Suprapubic skin (tissue), 3 donors: Measurements from ENCODE around the gene CIB4.

Source experiments
- CTCF ChIP-seq, 2 donors: fragments of 200-600 bp in 1 of 2; fragments of 450-650 bp in 1 of 2; sonication (generic) in 1 of 2; IDR thresholded peaks; one replicate each; pipeline ENCODE4 v1.5.1; 2016 to 2019; ENCODE audit warnings: antibody characterized with exemption in 2 of 2, mild to moderate bottlenecking in 1 of 2, moderate library complexity in 1 of 2
- POLR2AphosphoS5 ChIP-seq, 3 donors: sonication (generic); formaldehyde crosslinking; IDR thresholded peaks; one replicate each; pipeline ENCODE4 v1.6.1; 2017; ENCODE audit warnings: antibody characterized with exemption in 3 of 3

- TF ChIP-seq POLR2AphosphoS5 (IDR thresholded peaks at IDR 0.05) (no peak), CTCF (IDR thresholded peaks at IDR 0.05) (no peak)
These were observed 79.0 kb downstream of the CIB4 start for GRCh38 chr2:26561918-26562810.
